H1 (cell line): ENCODE measurements around the gene RNF208.
A peak's percentile ranks its signal among the peaks of the same experiment; 100 is the strongest.

ENCODE experiments used
- EZH2 ChIP-seq: fragments of 200-600 bp; sonication (generic); IDR thresholded peaks from 2 replicates; pipeline ENCODE4 v1.7.1; 2012; ENCODE audit warnings: low read depth, mild to moderate bottlenecking, moderate library complexity, low read length, inconsistent platforms; ENCODE audit not compliant: severe bottlenecking
- JUND ChIP-seq: IDR thresholded peaks from 2 replicates; pipeline ENCODE4 v1.6.1; 2011; ENCODE audit warnings: mild to moderate bottlenecking, improper control_type of control experiment, low read length
- NRF1 ChIP-seq: IDR thresholded peaks from 2 replicates; pipeline ENCODE4 v1.6.1; 2011; ENCODE audit warnings: mild to moderate bottlenecking, low read depth, low read length, improper control_type of control experiment
- POLR2A ChIP-seq, 2 experiments: IDR thresholded peaks; 1 replicate in 1 of 2; 2 replicates in 1 of 2; pipeline ENCODE4 v1.6.1; 2011; ENCODE audit warnings: low read depth in 2 of 2, low read length in 2 of 2, mild to moderate bottlenecking in 2 of 2; ENCODE audit errors: control extremely low read depth in 1 of 2
- ZNF274 ChIP-seq: IDR thresholded peaks from 2 replicates; pipeline ENCODE4 v1.7.0; 2012; ENCODE audit warnings: low read length, borderline replicate concordance; ENCODE audit errors: extremely low read depth

DNA sequence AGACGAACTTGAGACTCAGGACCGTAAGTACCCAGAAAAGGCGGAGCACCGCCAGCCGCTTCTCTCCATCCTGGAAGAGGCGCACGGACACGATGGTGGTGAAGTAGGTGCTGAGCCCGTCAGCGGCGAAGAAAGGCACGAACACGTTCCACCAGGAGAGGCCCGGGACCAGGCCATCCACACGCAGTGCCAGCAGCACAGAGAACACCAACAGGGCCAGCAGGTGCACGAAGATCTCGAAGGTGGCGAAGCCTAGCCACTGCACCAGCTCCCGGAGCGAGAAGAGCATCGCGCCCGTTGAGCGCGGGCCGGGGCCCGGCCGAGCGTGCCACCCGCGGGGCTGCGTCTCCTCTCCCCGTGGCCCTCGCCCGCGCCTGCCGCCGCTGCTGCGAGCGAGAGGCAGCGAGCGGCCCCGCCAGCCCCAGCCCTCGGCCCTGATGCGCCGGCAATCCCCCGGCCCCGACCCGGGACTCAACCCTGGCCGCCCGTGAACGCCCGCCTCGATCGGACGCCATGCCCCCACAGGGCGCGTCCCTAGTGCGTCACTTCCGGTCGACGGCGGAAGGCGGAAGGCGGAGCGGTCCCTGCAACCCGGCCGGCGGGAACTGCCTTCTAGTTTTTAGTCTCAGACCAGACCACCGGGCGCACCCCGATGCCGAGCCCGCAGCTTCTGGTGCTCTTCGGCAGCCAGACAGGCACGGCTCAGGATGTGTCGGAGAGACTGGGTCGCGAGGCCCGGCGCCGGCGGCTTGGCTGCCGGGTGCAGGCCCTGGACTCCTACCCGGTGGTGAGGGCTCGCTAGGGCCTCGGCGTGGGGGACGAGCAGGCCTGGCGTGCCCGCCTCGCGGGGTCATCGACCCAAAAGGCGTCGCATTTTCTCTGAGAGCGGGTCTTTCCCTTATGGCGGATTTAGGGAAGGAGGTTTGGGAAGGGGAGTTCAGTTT is 16.6 kb downstream of the RNF208 start, which contains the start of the genes NDOR1 and TMEM203:
- TF ChIP-seq POLR2A (IDR thresholded peaks at IDR 0.05; ENCODE audit: control extremely low read depth in 1 of 2, low read depth in 2 of 2, low read length in 2 of 2) = peak in 1 of 2 experiments; percentile 94; a peak in 2 of 3 replicates
- TF ChIP-seq JUND = peak; percentile 28; the same call in 1 of the 2 replicates
- no peak for TF ChIP-seq EZH2
- no peak for TF ChIP-seq NRF1
- TF ChIP-seq ZNF274 = no peak
